ENCODE measurements around the gene DUSP1. TPM values are rescaled to one million over a fixed set of nuclear protein-coding genes. Genes with fewer than 3 reads are reported as not detected.

The DUSP1 gene
- total and polyA plus RNA-seq, 2 of the 4 experiments (the other 2 are of a cell fraction) = 304 to 467 TPM

DNA sequence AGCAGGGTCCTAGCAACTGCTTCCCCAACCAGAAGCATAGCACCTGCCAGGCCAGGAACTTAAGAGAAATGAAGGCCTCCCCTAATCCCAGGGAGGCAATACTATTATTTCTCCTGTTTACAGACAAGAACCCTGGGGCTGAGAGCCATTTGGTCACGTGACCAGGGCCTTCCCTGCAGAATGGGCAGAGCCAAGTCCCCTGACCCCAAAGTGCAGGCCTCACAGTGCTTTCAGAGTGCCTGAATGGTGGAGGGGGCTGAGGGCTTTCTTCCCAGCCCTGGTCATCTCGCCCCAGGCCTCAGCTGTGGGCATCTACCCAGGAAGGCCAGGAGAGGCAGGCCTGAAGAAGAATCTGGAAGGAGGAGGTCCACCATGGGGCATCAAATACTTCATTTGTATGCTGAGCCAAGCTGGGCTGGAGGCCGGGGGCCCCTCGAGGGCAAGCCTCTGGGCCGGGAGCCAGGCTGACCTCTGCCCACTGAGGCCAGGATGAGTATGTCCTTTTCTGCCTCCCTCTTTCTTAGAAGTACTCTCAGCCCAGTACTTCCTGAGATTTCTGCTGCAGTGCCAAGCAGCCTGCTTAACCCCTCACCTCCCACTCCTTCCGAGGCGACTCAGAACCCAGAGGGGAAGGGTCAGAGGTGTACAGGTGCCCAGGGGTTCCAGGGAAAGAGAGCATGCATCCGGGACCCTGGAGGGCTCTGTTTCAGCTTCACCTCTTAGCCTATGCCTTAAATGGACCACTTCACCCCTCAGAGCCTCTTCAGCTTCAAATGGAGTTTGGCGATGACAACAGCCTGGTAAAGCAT is 18.9 kb upstream of the DUSP1 start:
- in situ Hi-C loops (cut with MboI; ENCODE audit: low sequenced_read_pairs) (no loop called here), dilution Hi-C loops (cut with HindIII; ENCODE audit: low sequenced_read_pairs, unreplicated experiment) (no loop called here), intact Hi-C loops (cut with micrococcal nuclease) (no loop called here)
- Histone ChIP-seq H3K14ac (replicated peaks; ENCODE audit: low read depth, low read length) (peak overlapping the region; percentile 62; the same call in 1 of the 2 replicates), H3K36me3 (ENCODE audit: control insufficient read depth, insufficient read depth, low read length) (no peaks in the 10 kb centered on the region), H3K79me1 (ENCODE audit: low read depth in 1 of 2, low read length in 2 of 2) (peaks cover 4 to 16% of the 10 kb centered on the region in 2 experiments; a peak in 2 of 4 replicates), H3K4me3 (ENCODE audit: insufficient read depth, low read depth, low read length) (no peak overlapping the region), H2BK20ac (ENCODE audit: low read depth, low read length) (peak overlapping the region; percentile 76; the same call in 1 of the 2 replicates), H2AK5ac (ENCODE audit: low read depth, low read length) (peak overlapping the region; percentile 77), H3K27me3 (ENCODE audit: control insufficient read depth, insufficient read depth, low read length) (no peaks in the 10 kb centered on the region), H3K4me1 (ENCODE audit: control insufficient read depth, insufficient read depth, low read length) (peaks cover 21% of the 10 kb centered on the region), H3K27ac (ENCODE audit: insufficient read depth, low read length) (peak overlapping the region; percentile 31; the same call in 1 of the 2 replicates), H3K18ac (ENCODE audit: low read depth, low read length) (peak overlapping the region; percentile 81), H4K91ac (ENCODE audit: insufficient read depth, low read depth, low read length) (peak overlapping the region; percentile 31; the same call in 1 of the 2 replicates), H2AFZ (replicated peaks; ENCODE audit: low read length, poor library complexity) (peak overlapping the region; percentile 79), H4K20me1 (ENCODE audit: insufficient read depth, low read length) (no peaks in the 10 kb centered on the region; the same call in 1 of the 2 replicates), H4K8ac (ENCODE audit: low read depth in 2 of 2, low read length in 2 of 2) (peak overlapping the region; percentile 36 to 48; a peak in 2 of 4 replicates), H3K23ac (ENCODE audit: low read depth, low read length) (peak overlapping the region; percentile 14; the same call in 1 of the 2 replicates), H2BK120ac (ENCODE audit: low read depth, low read length) (peak overlapping the region; percentile 72), H3K9ac (ENCODE audit: low read depth, low read length) (no peak overlapping the region; the same call in 1 of the 2 replicates), H3K9me3 (ENCODE audit: control insufficient read depth, insufficient read depth, low read length) (no peaks in the 10 kb centered on the region), H2BK15ac (ENCODE audit: low read depth, low read length) (no peak overlapping the region), H2AK9ac (replicated peaks; ENCODE audit: low read depth, low read length, poor library complexity) (peak overlapping the region; percentile 76), H3K56ac (ENCODE audit: extremely low read depth, insufficient read depth, low read length) (no peak overlapping the region), H2BK5ac (ENCODE audit: low read depth, low read length, poor library complexity, severe bottlenecking) (peak overlapping the region; percentile 28), H4K5ac (ENCODE audit: low read depth, low read length) (peak overlapping the region; percentile 83), H3K4ac (ENCODE audit: low read depth, low read length) (peak overlapping the region; percentile 65), H3K4me2 (ENCODE audit: low read depth, low read length) (no peak overlapping the region), H3K9me1 (ENCODE audit: insufficient read depth, low read length) (peaks cover 16% of the 10 kb centered on the region)
- no TSS peak for BruUV-seq (replicated peaks)
- ATAC-seq (ENCODE audit: low read depth) (peak; percentile 54), DNase-seq (no peak)
- 8% methylated on average over 2 of the region's 9 CpGs; no CpG with 5 or more reads in 1 of the 2 experiments for WGBS, 2 experiments (ENCODE audit: extremely low coverage in 2 of 2, insufficient read length in 1 of 2)
- POLR2A ChIA-PET (ENCODE audit: unreplicated experiment) = no interaction called here
- CTCF ChIA-PET = no interaction called here
- TF ChIP-seq RCOR1 (IDR thresholded peaks at IDR 0.05; ENCODE audit: insufficient replicate concordance, low read length) = no peak
- TF ChIP-seq USF2 (IDR thresholded peaks at IDR 0.05; ENCODE audit: low read depth, low read length) = 0 out of 2 replicates have a peak, but pooled peaks have one; percentile 31
- TF ChIP-seq POLR2A (IDR thresholded peaks at IDR 0.05; ENCODE audit: low read depth, low read length) = no peak
- no peak for TF ChIP-seq CHD1 (IDR thresholded peaks at IDR 0.05; ENCODE audit: low read depth, low read length)
